ENCODE data around the gene NSD1. TPM values are rescaled to one million over a fixed set of nuclear protein-coding genes. Genes with fewer than 3 reads are reported as not detected.

The NSD1 gene
- total and polyA plus RNA-seq, 2 of the 8 experiments (the other 6 are each of a cell fraction or from before 2014, with no cell fraction given): 22.8 to 168 TPM

DNA sequence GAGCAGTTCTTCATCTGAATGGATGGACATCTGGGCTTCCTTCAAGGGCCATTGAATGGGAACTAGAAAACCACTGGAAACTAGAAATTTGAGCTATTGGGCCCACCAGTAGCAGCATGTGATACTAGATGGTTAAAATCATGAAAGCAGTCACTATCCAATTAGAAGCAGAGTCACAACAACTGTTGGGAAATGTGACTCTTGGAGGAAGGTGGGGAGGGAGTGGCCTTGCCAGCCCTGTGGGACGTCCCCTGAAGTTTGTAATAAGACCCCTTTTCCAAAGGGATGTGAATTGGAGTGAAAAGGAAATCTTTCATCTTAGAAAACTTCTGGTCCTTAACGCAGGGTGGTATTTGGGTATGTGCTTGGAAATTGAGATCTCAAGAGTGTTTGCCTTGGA, 164.3 kb downstream of the NSD1 start (continued):
- TF ChIP-seq, protein P1, sequence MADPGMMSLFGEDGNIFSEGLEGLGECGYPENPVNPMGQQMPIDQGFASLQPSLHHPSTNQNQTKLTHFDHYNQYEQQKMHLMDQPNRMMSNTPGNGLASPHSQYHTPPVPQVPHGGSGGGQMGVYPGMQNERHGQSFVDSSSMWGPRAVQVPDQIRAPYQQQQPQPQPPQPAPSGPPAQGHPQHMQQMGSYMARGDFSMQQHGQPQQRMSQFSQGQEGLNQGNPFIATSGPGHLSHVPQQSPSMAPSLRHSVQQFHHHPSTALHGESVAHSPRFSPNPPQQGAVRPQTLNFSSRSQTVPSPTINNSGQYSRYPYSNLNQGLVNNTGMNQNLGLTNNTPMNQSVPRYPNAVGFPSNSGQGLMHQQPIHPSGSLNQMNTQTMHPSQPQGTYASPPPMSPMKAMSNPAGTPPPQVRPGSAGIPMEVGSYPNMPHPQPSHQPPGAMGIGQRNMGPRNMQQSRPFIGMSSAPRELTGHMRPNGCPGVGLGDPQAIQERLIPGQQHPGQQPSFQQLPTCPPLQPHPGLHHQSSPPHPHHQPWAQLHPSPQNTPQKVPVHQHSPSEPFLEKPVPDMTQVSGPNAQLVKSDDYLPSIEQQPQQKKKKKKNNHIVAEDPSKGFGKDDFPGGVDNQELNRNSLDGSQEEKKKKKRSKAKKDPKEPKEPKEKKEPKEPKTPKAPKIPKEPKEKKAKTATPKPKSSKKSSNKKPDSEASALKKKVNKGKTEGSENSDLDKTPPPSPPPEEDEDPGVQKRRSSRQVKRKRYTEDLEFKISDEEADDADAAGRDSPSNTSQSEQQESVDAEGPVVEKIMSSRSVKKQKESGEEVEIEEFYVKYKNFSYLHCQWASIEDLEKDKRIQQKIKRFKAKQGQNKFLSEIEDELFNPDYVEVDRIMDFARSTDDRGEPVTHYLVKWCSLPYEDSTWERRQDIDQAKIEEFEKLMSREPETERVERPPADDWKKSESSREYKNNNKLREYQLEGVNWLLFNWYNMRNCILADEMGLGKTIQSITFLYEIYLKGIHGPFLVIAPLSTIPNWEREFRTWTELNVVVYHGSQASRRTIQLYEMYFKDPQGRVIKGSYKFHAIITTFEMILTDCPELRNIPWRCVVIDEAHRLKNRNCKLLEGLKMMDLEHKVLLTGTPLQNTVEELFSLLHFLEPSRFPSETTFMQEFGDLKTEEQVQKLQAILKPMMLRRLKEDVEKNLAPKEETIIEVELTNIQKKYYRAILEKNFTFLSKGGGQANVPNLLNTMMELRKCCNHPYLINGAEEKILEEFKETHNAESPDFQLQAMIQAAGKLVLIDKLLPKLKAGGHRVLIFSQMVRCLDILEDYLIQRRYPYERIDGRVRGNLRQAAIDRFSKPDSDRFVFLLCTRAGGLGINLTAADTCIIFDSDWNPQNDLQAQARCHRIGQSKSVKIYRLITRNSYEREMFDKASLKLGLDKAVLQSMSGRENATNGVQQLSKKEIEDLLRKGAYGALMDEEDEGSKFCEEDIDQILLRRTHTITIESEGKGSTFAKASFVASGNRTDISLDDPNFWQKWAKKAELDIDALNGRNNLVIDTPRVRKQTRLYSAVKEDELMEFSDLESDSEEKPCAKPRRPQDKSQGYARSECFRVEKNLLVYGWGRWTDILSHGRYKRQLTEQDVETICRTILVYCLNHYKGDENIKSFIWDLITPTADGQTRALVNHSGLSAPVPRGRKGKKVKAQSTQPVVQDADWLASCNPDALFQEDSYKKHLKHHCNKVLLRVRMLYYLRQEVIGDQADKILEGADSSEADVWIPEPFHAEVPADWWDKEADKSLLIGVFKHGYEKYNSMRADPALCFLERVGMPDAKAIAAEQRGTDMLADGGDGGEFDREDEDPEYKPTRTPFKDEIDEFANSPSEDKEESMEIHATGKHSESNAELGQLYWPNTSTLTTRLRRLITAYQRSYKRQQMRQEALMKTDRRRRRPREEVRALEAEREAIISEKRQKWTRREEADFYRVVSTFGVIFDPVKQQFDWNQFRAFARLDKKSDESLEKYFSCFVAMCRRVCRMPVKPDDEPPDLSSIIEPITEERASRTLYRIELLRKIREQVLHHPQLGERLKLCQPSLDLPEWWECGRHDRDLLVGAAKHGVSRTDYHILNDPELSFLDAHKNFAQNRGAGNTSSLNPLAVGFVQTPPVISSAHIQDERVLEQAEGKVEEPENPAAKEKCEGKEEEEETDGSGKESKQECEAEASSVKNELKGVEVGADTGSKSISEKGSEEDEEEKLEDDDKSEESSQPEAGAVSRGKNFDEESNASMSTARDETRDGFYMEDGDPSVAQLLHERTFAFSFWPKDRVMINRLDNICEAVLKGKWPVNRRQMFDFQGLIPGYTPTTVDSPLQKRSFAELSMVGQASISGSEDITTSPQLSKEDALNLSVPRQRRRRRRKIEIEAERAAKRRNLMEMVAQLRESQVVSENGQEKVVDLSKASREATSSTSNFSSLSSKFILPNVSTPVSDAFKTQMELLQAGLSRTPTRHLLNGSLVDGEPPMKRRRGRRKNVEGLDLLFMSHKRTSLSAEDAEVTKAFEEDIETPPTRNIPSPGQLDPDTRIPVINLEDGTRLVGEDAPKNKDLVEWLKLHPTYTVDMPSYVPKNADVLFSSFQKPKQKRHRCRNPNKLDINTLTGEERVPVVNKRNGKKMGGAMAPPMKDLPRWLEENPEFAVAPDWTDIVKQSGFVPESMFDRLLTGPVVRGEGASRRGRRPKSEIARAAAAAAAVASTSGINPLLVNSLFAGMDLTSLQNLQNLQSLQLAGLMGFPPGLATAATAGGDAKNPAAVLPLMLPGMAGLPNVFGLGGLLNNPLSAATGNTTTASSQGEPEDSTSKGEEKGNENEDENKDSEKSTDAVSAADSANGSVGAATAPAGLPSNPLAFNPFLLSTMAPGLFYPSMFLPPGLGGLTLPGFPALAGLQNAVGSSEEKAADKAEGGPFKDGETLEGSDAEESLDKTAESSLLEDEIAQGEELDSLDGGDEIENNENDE (IDR thresholded peaks at IDR 0.05; ENCODE audit: insufficient replicate concordance, low read length): no peak
- TF ChIP-seq, protein P2, sequence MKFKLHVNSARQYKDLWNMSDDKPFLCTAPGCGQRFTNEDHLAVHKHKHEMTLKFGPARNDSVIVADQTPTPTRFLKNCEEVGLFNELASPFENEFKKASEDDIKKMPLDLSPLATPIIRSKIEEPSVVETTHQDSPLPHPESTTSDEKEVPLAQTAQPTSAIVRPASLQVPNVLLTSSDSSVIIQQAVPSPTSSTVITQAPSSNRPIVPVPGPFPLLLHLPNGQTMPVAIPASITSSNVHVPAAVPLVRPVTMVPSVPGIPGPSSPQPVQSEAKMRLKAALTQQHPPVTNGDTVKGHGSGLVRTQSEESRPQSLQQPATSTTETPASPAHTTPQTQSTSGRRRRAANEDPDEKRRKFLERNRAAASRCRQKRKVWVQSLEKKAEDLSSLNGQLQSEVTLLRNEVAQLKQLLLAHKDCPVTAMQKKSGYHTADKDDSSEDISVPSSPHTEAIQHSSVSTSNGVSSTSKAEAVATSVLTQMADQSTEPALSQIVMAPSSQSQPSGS (IDR thresholded peaks at IDR 0.05; ENCODE audit: low read length): no peak
- TF ChIP-seq TCF12 (IDR thresholded peaks at IDR 0.05; ENCODE audit: low read depth, low read length) (no peak), CEBPB (IDR thresholded peaks at IDR 0.05; ENCODE audit: low read depth, low read length) (no peak), EZH2 (IDR thresholded peaks at IDR 0.05; ENCODE audit: low read depth, low read length, severe bottlenecking) (no peak), TAF1 (IDR thresholded peaks at IDR 0.05; ENCODE audit: low read depth, low read length) (no peak), KDM1A (IDR thresholded peaks at IDR 0.05; ENCODE audit: borderline replicate concordance, low read length) (no peak), CREB1 (IDR thresholded peaks at IDR 0.05) (no peak), SIN3A (conservative IDR thresholded peaks at IDR 0.05 in 1 of 2, IDR thresholded peaks at IDR 0.05 in 1 of 2; ENCODE audit: low read depth in 1 of 2, low read length in 2 of 2) (no peak), SRF (IDR thresholded peaks at IDR 0.05; ENCODE audit: low read depth, low read length) (no peak)
